Calu3 (cell line): Measurements from ENCODE around the gene DNAJB1. TPM values are rescaled to one million over a fixed set of nuclear protein-coding genes. Genes with fewer than 3 reads are reported as not detected.
A peak's percentile ranks its signal among the peaks of the same experiment; 100 is the strongest.

Source experiments
- BruUV-seq: library from RNA; stranded (reverse); fragments of 400-500 nt; replicated peaks from 2 replicates; lab custom pipeline; 2021; lab: Mats Ljungman, UMichigan
- CTCF ChIA-PET: fragments of 300-600 bp; sonication (Branson Sonifier 250); formaldehyde crosslinking; loops from one replicate; lab custom pipeline; 2022; ENCODE audit warnings: antibody characterized with exemption; lab: Charles Lee
- DNase-seq: peaks from one replicate; pipeline ENCODE4 v3.0.0; 2022
- H3K27ac Mint-ChIP-seq: one replicate; pipeline ENCODE4 v1.8.0; 2022; ENCODE audit warnings: mixed read lengths; ENCODE audit not compliant: unreplicated experiment
- H3K27me3 Mint-ChIP-seq: one replicate; pipeline ENCODE4 v1.8.0; 2022; ENCODE audit warnings: mixed read lengths; ENCODE audit not compliant: unreplicated experiment
- H3K36me3 Mint-ChIP-seq: one replicate; pipeline ENCODE4 v1.8.0; 2022; ENCODE audit warnings: mild to moderate bottlenecking, moderate library complexity, mixed read lengths; ENCODE audit not compliant: insufficient read depth, unreplicated experiment
- H3K4me1 Mint-ChIP-seq: one replicate; pipeline ENCODE4 v1.8.0; 2022; ENCODE audit warnings: mild to moderate bottlenecking, low read depth, mixed read lengths; ENCODE audit not compliant: unreplicated experiment
- H3K4me3 Mint-ChIP-seq: one replicate; pipeline ENCODE4 v1.8.0; 2022; ENCODE audit warnings: mild to moderate bottlenecking, low read depth, moderate library complexity, mixed read lengths; ENCODE audit not compliant: unreplicated experiment
- H3K9me3 Mint-ChIP-seq: one replicate; pipeline ENCODE4 v1.8.0; 2022; ENCODE audit warnings: low read depth, mixed read lengths; ENCODE audit not compliant: unreplicated experiment
- CTCF ChIP-seq: fragments of 200-600 bp; IDR thresholded peaks from one replicate; pipeline ENCODE4 v1.8.0; 2022; ENCODE audit warnings: antibody characterized with exemption; ENCODE audit not compliant: unreplicated experiment
- intact Hi-C: fragments of 100-400 bp; cut with micrococcal nuclease; formaldehyde crosslinking; loops from one replicate; pipeline ENCODE4 v1.10.0; 2022; ENCODE audit not compliant: unreplicated experiment
- total RNA-seq: library from RNA; stranded (reverse); gene quantifications from 2 replicates; pipeline ENCODE4 v1.2.3, GENCODE V29; 2022

The DNAJB1 gene
- total RNA-seq, 1 experiment from 2014 or later: 159 TPM

- Mint-ChIP-seq H3K36me3 (peaks cover 51% of the 10 kb centered on the region), H3K9me3 (no peaks in the 10 kb centered on the region), H3K27ac (peak overlapping the region; percentile 72), H3K4me1 (peaks cover 13% of the 10 kb centered on the region), H3K4me3 (no peak overlapping the region), H3K27me3 (no peaks in the 10 kb centered on the region)
- CTCF ChIA-PET: no interaction called here
- intact Hi-C loops: no loop called here
- TF ChIP-seq CTCF: no peak
- no peak for DNase-seq
- no TSS peak for BruUV-seq
These were observed 41.4 kb downstream of the DNAJB1 start for GRCh38 chr19:14476673-14477401.

- Mint-ChIP-seq H3K27ac (peak overlapping the region; percentile 72), H3K36me3 (peaks cover 57% of the 10 kb centered on the region), H3K9me3 (no peaks in the 10 kb centered on the region), H3K27me3 (no peaks in the 10 kb centered on the region), H3K4me1 (peaks cover 13% of the 10 kb centered on the region), H3K4me3 (no peak overlapping the region)
- CTCF ChIA-PET: no interaction called here
- no peak for DNase-seq
- no peak for TF ChIP-seq CTCF
- intact Hi-C loops: no loop called here
- BruUV-seq: no TSS peak
These were observed 41.9 kb downstream of the DNAJB1 start for GRCh38 chr19:14476327-14476672.

GRCh38 chr19:14475251-14476073 lies 42.7 kb downstream of the DNAJB1 start, which contains the start of gene PTGER1:
PTGER1 (minus strand) TSS chr19:14475354; CDS start chr19:14474320, 1,034 bp downstream.
- Mint-ChIP-seq H3K27me3 (no peaks in the 10 kb centered on the region), H3K27ac (peak within 1 kb of the TSS; percentile 62), H3K4me1 (peaks cover 13% of the 10 kb centered on the region), H3K4me3 (no peak within 1 kb of the TSS), H3K36me3 (peaks cover 64% of the 10 kb centered on the region), H3K9me3 (no peaks in the 10 kb centered on the region)
- no peak for DNase-seq
- intact Hi-C loops: no loop called here
- no TSS peak for BruUV-seq
- CTCF ChIA-PET: no interaction called here
- no peak for TF ChIP-seq CTCF

- CTCF ChIA-PET: no interaction called here
- intact Hi-C loops: no loop called here
- H3K9me3 Mint-ChIP-seq: no peaks in the 10 kb centered on the region
- no peaks in the 10 kb centered on the region for H3K27me3 Mint-ChIP-seq
- no TSS peak for BruUV-seq
- H3K4me3 Mint-ChIP-seq: no peak overlapping the region
- no peak for TF ChIP-seq CTCF
- DNase-seq: no peak
- peaks cover 13% of the 10 kb centered on the region for H3K4me1 Mint-ChIP-seq
- H3K36me3 Mint-ChIP-seq: peaks cover 66% of the 10 kb centered on the region
- peak overlapping the region; percentile 62 for H3K27ac Mint-ChIP-seq
These were observed 43.4 kb downstream of the DNAJB1 start for GRCh38 chr19:14474827-14475226.
